Stomach (tissue), 4 donors: Measurements from ENCODE around the gene PTPN14.

Experiments used
- POLR2A ChIP-seq, 4 donors: fragments of 450-650 bp; IDR thresholded peaks; one replicate each; pipeline ENCODE4 v1.6.1; 2016; ENCODE audit warnings: antibody characterized with exemption in 4 of 4, control low read depth in 2 of 4, mild to moderate bottlenecking in 1 of 4, moderate library complexity in 1 of 4
- TF ChIP-seq, protein P1 (sequence below), 7 experiments: fragments of 450-650 bp in 4 of 7; fragments of 200-600 bp in 3 of 7; sonication (generic) in 3 of 7; IDR thresholded peaks; one replicate each; pipeline ENCODE4 v1.5.1; 2016 to 2019; ENCODE audit warnings: antibody characterized with exemption in 7 of 7, control low read depth in 2 of 7, mild to moderate bottlenecking in 1 of 7

DNA sequence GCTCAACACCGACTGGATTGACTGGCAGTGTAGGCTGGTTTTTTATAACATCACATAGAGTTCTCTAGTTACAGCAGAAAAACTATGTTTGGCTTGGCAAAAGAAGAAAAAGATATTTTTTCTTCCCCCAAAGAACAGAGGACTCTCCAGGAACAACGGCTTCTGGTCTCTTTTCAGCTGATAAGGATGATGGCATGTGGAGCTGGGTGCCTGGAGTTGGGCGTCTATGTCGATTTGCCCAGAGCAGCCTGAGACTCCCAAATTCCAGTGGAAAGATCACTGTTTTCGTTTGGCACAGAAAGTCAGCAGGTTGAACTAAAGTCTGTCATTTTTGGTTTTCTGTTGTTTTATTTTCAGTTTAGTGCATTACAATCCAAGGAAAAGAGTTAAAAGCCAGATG, 179.3 kb downstream of the PTPN14 start:
- TF ChIP-seq POLR2A (IDR thresholded peaks at IDR 0.05), result no peak
- TF ChIP-seq, protein P1, sequence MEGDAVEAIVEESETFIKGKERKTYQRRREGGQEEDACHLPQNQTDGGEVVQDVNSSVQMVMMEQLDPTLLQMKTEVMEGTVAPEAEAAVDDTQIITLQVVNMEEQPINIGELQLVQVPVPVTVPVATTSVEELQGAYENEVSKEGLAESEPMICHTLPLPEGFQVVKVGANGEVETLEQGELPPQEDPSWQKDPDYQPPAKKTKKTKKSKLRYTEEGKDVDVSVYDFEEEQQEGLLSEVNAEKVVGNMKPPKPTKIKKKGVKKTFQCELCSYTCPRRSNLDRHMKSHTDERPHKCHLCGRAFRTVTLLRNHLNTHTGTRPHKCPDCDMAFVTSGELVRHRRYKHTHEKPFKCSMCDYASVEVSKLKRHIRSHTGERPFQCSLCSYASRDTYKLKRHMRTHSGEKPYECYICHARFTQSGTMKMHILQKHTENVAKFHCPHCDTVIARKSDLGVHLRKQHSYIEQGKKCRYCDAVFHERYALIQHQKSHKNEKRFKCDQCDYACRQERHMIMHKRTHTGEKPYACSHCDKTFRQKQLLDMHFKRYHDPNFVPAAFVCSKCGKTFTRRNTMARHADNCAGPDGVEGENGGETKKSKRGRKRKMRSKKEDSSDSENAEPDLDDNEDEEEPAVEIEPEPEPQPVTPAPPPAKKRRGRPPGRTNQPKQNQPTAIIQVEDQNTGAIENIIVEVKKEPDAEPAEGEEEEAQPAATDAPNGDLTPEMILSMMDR (IDR thresholded peaks at IDR 0.05), result no peak
